Muscle of arm (tissue), 12 donors: Measurements from ENCODE around the gene CACNA1C. TPM values are rescaled to one million over a fixed set of nuclear protein-coding genes. Genes with fewer than 3 reads are reported as not detected.

Source experiments
- DNase-seq: peaks from one replicate; pipeline ENCODE4 v3.0.0-alpha.2; 2013
- polyA plus RNA-seq, 12 donors: library from polyadenylated mRNA; unstranded; fragments of 120-200 nt; gene quantifications; one replicate each; pipeline ENCODE4 v1.2.1, GENCODE V29; 2013; ENCODE audit not compliant: insufficient read length in 12 of 12

Gene CACNA1C
- polyA plus RNA-seq, 12 donors = 2.3 to 6.7 (median 3.2) TPM; not detected in 1

DNA sequence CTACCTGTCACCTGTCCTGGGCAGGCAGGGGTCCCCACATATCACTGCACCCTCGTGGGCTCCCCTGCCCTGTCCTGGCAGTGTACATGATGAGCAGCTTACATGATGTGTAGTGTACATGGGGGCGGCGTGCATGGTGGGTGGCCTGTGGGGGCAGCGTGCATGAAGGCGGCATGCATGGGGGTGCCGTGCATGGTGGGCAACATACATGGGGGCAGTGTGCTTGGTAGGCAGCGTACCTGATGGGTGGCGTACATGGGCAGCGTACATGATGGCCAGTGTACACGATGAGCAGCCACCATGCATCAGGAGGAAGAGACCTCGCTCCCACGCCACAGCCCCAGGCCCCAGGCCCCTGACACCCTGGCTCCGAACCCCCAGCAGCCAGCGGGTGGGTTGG lies 266.3 kb downstream of the CACNA1C start:
- DNase-seq = no peak

GRCh38 chr12:2319737-2320506 lies 267.1 kb downstream of the CACNA1C start:
- no peak for DNase-seq

DNA sequence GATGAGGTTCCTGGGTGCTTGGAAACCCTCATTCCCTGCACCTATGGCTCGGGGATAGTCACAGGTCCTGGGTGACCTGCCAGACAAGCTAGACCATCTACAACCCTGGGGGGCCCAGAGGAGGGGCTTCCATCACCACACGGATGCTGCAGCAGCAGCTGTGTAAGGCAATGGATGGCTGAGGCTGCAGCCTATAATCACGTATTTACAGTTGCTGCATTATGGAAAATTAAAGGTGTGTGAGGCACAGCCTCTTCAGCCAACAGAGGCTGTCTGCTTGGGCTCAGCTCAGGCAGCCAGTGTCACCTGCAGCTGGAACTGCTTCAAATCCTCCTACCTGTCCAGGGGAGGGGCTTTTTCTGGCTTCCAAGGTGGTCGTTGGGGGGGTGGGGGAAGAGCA lies 268.1 kb downstream of the CACNA1C start:
- DNase-seq = no peak

DNA sequence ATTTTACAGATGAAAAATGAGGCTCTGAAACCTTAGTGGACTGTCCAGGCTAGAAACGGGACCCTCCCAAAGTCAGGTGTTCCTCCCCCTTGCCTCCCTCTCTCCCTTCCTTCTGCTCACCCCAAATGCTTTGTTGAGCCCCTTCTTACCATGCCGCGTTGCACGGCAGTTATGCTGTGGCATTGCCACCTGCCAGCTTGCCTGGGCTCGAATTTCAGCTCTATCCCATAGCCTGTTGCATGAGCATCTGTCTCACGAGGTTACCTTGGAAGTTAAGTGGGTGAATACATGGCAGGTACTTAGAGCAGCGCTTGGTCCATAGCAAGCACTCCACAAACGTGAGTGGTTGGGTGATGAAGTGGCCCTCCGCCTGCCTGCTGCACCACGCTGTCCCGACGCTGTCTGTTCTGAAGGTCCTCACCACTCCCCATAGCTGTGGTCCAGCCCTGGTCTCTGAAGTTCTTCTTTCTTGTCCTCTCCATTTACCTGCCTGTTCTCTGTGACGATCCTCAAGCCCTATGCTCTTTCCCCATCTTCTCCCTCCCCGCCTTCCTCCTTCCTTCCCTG lies 269.9 kb downstream of the CACNA1C start:
- DNase-seq = no peak

DNA sequence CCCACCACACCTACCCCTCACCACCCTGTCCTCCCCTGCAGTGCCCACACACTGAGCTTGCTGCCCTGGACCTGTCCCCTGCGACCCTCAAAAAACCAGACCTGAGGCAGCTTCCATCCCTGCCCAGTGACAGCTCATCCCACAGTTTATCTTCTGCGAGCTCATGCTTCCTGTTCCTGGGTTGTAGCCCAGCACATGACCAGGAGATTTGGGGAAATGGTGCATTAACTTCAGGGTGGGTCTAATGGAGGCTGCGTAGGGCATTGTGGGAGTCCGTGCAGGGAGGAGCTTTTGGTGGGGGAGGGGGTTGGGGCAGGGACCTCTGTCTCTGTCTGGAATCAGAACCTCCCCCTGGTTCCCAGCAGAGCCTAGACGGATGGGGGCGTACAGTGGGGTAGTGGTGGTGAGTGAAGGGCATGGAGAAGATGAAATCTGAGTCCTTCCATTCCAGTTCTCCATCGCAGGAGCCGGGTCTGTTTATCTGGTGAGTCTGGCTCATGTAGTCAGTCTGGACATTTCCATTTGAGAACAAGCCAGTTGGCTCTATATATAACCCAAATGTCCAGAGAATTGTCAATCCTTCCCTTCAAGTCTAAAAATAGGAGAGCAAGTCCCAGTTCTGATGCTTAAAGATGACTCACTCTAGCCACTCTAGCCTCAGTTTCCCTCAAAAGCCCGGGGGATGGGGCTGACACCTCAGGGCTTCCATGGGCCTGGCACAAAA lies 270.9 kb downstream of the CACNA1C start:
- no peak for DNase-seq

DNA sequence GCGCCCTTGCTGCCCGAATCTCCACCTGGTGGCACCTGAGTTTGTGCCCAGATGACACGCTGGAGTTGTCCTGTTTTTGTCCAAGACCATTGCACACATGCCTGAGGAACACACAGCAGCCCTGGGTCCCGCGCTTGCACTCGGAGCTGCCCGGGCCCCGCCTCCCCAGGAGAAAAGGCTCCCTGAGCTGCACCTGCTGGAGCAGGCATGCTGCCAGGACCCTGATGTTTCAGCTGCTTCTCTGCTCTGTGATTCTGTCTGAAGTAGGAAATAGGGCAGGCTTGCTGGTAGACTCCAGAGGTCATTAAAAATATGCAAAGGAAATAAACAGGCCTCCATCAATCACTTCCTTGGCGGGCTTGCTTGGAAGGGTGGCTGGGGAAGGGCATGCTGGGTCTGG lies 271.6 kb downstream of the CACNA1C start:
- DNase-seq = no peak

GRCh38 chr12:2325519-2325918 lies 272.7 kb downstream of the CACNA1C start:
- DNase-seq = no peak

- DNase-seq = no peak
Measured at GRCh38 chr12:2326470-2326869, 273.7 kb downstream of the CACNA1C start.

- DNase-seq = no peak
Measured at GRCh38 chr12:2328661-2329060, 275.9 kb downstream of the CACNA1C start.

DNA sequence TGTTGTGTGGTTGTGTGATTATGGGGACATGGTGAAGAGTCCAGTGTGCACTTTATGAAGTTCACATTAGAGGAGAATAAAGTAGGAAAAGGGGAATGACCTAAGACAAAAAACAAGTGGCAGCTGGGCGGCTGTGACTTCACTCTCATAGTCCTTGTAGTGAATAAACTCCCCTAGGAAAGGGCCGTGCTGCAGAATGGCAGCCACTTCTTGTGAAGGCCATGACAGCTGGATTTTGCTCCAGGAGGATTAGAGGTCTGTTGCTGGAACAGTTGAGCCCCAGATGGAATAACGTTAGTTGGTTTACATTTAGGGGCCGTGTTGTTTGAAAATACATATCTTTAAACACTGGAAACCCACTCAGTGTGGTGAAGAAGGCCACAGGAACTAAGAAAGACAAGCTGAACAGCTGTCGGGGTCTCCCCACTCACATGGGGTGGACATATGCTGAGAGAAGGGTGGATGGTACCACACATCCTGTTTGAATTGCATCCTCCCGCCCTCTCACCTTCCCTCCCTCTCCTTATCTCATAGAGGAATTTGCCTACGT lies 276.9 kb downstream of the CACNA1C start:
- no peak for DNase-seq

DNA sequence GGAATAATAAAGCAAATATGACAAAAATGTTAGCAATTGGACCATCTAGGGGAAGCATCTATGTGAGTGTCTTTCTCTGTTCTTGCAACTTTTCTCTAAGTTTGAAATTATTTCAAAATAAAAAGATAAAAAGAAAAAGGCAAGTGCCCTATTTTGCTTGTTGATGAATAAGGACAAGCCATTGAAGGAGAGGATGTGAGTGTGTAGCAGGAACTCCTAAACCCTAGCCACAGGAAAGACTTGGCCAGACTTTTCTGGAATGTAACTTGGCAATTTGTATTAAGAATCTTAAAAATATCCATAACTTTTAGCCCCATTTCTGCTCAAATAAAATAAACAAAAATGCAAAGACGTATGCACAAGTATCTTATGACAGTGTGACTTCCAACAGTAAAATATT lies 279.4 kb downstream of the CACNA1C start:
- no peak for DNase-seq

DNA sequence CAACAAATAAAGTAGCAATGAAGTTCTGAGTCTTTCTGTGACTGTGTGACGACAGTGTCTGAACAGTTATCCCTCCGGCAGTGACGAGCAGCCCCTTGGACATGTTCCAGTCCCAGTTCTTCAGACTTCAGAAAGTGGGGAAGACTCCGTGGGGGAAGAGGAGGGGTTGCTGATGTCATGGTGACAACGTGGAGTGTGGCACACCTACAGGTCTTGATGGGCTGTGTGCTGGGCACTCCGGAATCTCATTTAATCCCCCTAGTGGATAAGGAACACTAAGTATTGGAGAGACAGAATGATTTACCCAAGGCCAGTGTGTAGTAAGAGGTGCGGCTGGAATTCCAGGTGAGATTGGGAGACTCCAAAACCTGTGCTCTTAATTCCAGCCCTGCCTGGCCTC lies 280.2 kb downstream of the CACNA1C start:
- no peak for DNase-seq

- DNase-seq = no peak
Measured at GRCh38 chr12:2333491-2334195, 280.9 kb downstream of the CACNA1C start.

DNA sequence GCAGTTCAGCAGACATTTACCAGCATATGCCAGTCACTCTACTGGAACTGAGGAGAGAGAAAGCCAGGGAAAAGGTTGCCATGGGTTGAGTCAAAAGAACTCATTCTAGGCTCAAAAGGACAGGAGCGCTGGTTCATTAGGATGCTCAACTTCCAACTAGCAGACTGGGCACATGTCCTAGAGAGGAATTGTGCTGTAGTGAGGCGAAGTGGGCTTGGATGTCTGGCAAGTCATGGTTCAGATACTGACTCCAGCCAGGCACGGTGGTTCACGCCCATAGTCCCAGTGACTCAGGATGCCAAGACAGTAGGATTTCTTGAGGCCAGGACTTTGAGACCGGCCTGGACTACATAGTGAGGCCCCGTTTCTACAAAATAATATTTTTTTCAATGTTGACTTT lies 281.5 kb downstream of the CACNA1C start:
- no peak for DNase-seq

- DNase-seq = no peak
Measured at GRCh38 chr12:2334689-2335088, 281.9 kb downstream of the CACNA1C start.

GRCh38 chr12:2335109-2335508 lies 282.3 kb downstream of the CACNA1C start:
- no peak for DNase-seq

GRCh38 chr12:2335513-2335912 lies 282.7 kb downstream of the CACNA1C start:
- no peak for DNase-seq

GRCh38 chr12:2335916-2336315 lies 283.1 kb downstream of the CACNA1C start:
- no peak for DNase-seq

- DNase-seq = no peak
Measured at GRCh38 chr12:2336409-2336829, 283.6 kb downstream of the CACNA1C start.

- no peak for DNase-seq
Measured at GRCh38 chr12:2337031-2338010, 284.5 kb downstream of the CACNA1C start.

DNA sequence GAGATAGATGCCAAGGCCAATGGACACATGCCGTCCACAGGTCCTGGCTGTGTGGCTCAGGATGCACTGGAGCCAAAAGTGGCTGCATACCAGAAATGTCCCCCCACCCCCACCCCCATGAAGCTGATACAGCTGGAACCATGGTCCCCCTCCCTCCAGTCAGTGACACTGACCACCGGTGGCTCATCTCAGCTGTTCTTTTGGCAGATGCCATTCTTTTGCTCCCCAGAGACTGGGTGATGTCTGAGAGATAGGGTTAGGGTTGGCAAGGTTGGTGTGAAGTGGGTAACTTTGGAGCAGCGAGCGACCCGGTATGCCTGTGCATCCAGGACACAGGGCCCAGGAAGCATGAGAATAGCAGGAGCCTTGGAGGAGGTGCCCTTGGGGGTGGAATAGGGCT lies 285.6 kb downstream of the CACNA1C start:
- DNase-seq = no peak
